H1 (cell line): Measurements from ENCODE around the gene SMCHD1. TPM values are rescaled to one million over a fixed set of nuclear protein-coding genes. Genes with fewer than 3 reads are reported as not detected.

Source experiments
- CTCF ChIA-PET: fragments of 300-600 bp; sonication (Branson Sonifier 250); formaldehyde crosslinking; loops from one replicate; lab custom pipeline; 2021; ENCODE audit not compliant: partially characterized antibody; lab: Charles Lee
- POLR2A ChIA-PET: fragments of 300-600 bp; sonication (Branson Sonifier 250); formaldehyde crosslinking; loops from one replicate; lab custom pipeline; 2021; ENCODE audit warnings: inconsistent platforms; ENCODE audit not compliant: partially characterized antibody; lab: Charles Lee
- DNase-seq, 2 experiments: peaks; one replicate each; pipeline versions ENCODE4 v3.0.0 to v3.0.0-alpha.2; 2010 to 2022; ENCODE audit warnings: low spot score in 2 of 2, low read depth in 1 of 2, mixed read lengths in 1 of 2
- FAIRE-seq: peaks from 2 replicates; lab custom pipeline; 2011; peaks lifted over from hg19 to GRCh38; lab: Jason Lieb, UNC
- H2AFZ ChIP-seq: 2 replicates; pipeline ENCODE4 v1.8.1; 2012; ENCODE audit warnings: low read length, inconsistent platforms
- H2AK5ac ChIP-seq: 2 replicates; pipeline ENCODE4 v1.6.1; 2013; ENCODE audit warnings: low read depth, low read length
- H2BK120ac ChIP-seq: replicated peaks from 2 replicates; pipeline ENCODE3; 2013; ENCODE audit warnings: low read depth, low read length, inconsistent platforms
- H2BK12ac ChIP-seq: 2 replicates; pipeline ENCODE4 v1.6.1; 2013; ENCODE audit warnings: low read depth, low read length
- H2BK15ac ChIP-seq: 2 replicates; pipeline ENCODE4 v1.6.1; 2013; ENCODE audit warnings: low read length
- H2BK20ac ChIP-seq: 2 replicates; pipeline ENCODE4 v1.6.1; 2013; ENCODE audit warnings: low read length
- H2BK5ac ChIP-seq: 2 replicates; pipeline ENCODE4 v1.6.1; 2013; ENCODE audit warnings: low read depth, low read length
- H3K14ac ChIP-seq: 2 replicates; pipeline ENCODE4 v1.6.1; 2013; ENCODE audit warnings: inconsistent platforms; ENCODE audit not compliant: insufficient read length
- H3K18ac ChIP-seq: 2 replicates; pipeline ENCODE4 v1.6.1; 2013; ENCODE audit warnings: low read length; ENCODE audit errors: extremely low read depth
- H3K23ac ChIP-seq: 2 replicates; pipeline ENCODE4 v1.6.1; 2013; ENCODE audit warnings: inconsistent platforms; ENCODE audit not compliant: insufficient read length
- H3K23me2 ChIP-seq: 2 replicates; pipeline ENCODE4 v1.6.1; 2013; ENCODE audit warnings: low read depth, low read length
- H3K27ac ChIP-seq: 2 replicates; pipeline ENCODE4 v1.6.1; 2011; ENCODE audit warnings: low read depth, low read length, inconsistent platforms
- H3K27me3 ChIP-seq, 4 experiments: replicated peaks in 1 of 4; 1 replicate in 1 of 4; 2 replicates in 3 of 4; pipeline versions ENCODE4 v1.6.1 to v1.8.1; 2011 to 2013; ENCODE audit warnings: low read length in 3 of 4, mild to moderate bottlenecking in 3 of 4, inconsistent platforms in 2 of 4, mixed read lengths in 2 of 4, moderate library complexity in 1 of 4; ENCODE audit not compliant: control insufficient read depth in 3 of 4, insufficient read depth in 3 of 4; ENCODE audit errors: extremely low read depth in 1 of 4
- H3K36me3 ChIP-seq, 4 experiments: 2 replicates each; pipeline versions ENCODE4 v1.6.1 to v1.8.1; 2011 to 2013; ENCODE audit warnings: mild to moderate bottlenecking in 4 of 4, low read length in 3 of 4, moderate library complexity in 2 of 4, control low read depth in 1 of 4, inconsistent platforms in 1 of 4; ENCODE audit not compliant: insufficient read depth in 4 of 4, control insufficient read depth in 2 of 4
- H3K4ac ChIP-seq: replicated peaks from 2 replicates; pipeline ENCODE3; 2013; ENCODE audit warnings: low read length, low read depth, mixed read lengths, inconsistent platforms; ENCODE audit not compliant: insufficient read length
- H3K4me1 ChIP-seq, 4 experiments: replicated peaks in 1 of 4; 1 replicate in 1 of 4; 2 replicates in 3 of 4; pipeline versions ENCODE4 v1.6.1 to v1.8.1; 2011 to 2013; ENCODE audit warnings: low read length in 3 of 4, inconsistent platforms in 2 of 4, mixed read lengths in 1 of 4; ENCODE audit not compliant: insufficient read depth in 4 of 4, control insufficient read depth in 3 of 4
- H3K4me2 ChIP-seq, 2 experiments: 2 replicates each; pipeline versions ENCODE4 v1.6.1 to v1.8.1; 2011 to 2013; ENCODE audit warnings: low read depth in 2 of 2, low read length in 2 of 2, control low read depth in 1 of 2, inconsistent platforms in 1 of 2, mild to moderate bottlenecking in 1 of 2; ENCODE audit not compliant: insufficient read depth in 1 of 2
- H3K4me3 ChIP-seq, 4 experiments: fragments of 200-600, 300-600 bp in 1 of 4; sonication (generic), shearing (Covaris generic), sonication (Bioruptor Twin) in 1 of 4; 2 replicates each; pipeline versions ENCODE4 v1.5.1 to v1.8.1; 2011 to 2016; ENCODE audit warnings: low read length in 4 of 4, low read depth in 3 of 4, control low read depth in 2 of 4, inconsistent platforms in 2 of 4, mild to moderate bottlenecking in 2 of 4, mixed read lengths in 1 of 4, moderate library complexity in 1 of 4; ENCODE audit not compliant: insufficient read depth in 2 of 4; ENCODE audit errors: extremely low read depth in 1 of 4
- H3K56ac ChIP-seq: replicated peaks from 2 replicates; pipeline ENCODE3; 2013; ENCODE audit warnings: low read depth, mild to moderate bottlenecking, mixed read lengths, low read length, inconsistent platforms; ENCODE audit not compliant: insufficient read length
- H3K79me1 ChIP-seq: 2 replicates; pipeline ENCODE4 v1.6.1; 2013; ENCODE audit warnings: low read depth, low read length, control low read depth
- H3K79me2 ChIP-seq, 2 experiments: 2 replicates each; pipeline versions ENCODE4 v1.6.1 to v1.8.1; 2012 to 2013; ENCODE audit warnings: low read length in 2 of 2, mild to moderate bottlenecking in 2 of 2, inconsistent platforms in 1 of 2; ENCODE audit not compliant: insufficient read depth in 2 of 2, control insufficient read depth in 1 of 2
- H3K9ac ChIP-seq, 4 experiments: replicated peaks in 1 of 4; 1 replicate in 1 of 4; 2 replicates in 3 of 4; pipeline versions ENCODE4 v1.6.1 to v1.8.1; 2011 to 2013; ENCODE audit warnings: low read depth in 3 of 4, low read length in 3 of 4, control low read depth in 2 of 4, mild to moderate bottlenecking in 2 of 4, moderate library complexity in 2 of 4, inconsistent platforms in 1 of 4; ENCODE audit errors: extremely low read depth in 1 of 4
- H3K9me3 ChIP-seq, 2 experiments: 2 replicates each; pipeline versions ENCODE4 v1.6.1 to v1.8.1; 2012 to 2013; ENCODE audit warnings: mild to moderate bottlenecking in 2 of 2, moderate library complexity in 2 of 2, control low read depth in 1 of 2, inconsistent platforms in 1 of 2, low read depth in 1 of 2, low read length in 1 of 2, mixed read lengths in 1 of 2; ENCODE audit not compliant: insufficient read depth in 2 of 2
- H4K20me1 ChIP-seq, 2 experiments: replicated peaks in 1 of 2; 2 replicates each; pipeline versions ENCODE3 to v1.8.1; 2011 to 2013; ENCODE audit warnings: inconsistent platforms in 2 of 2, low read length in 2 of 2, mild to moderate bottlenecking in 1 of 2; ENCODE audit not compliant: insufficient read depth in 2 of 2, control insufficient read depth in 1 of 2
- H4K5ac ChIP-seq: 2 replicates; pipeline ENCODE4 v1.6.1; 2013; ENCODE audit warnings: low read length, low read depth, mixed read lengths, inconsistent platforms; ENCODE audit not compliant: insufficient read length
- H4K8ac ChIP-seq: 2 replicates; pipeline ENCODE4 v1.8.0; 2013; ENCODE audit warnings: mild to moderate bottlenecking, moderate library complexity, low read length, inconsistent platforms; ENCODE audit not compliant: insufficient read depth; ENCODE audit errors: extremely low read depth
- H4K91ac ChIP-seq: replicated peaks from 2 replicates; pipeline ENCODE3; 2013; ENCODE audit warnings: low read length, mixed read lengths, inconsistent platforms; ENCODE audit not compliant: insufficient read length
- ATF2 ChIP-seq: IDR thresholded peaks from 2 replicates; pipeline ENCODE4 v1.6.1; 2012; ENCODE audit warnings: low read length, inconsistent platforms
- BRCA1 ChIP-seq: IDR thresholded peaks from 2 replicates; pipeline ENCODE4 v1.6.1; 2012; ENCODE audit warnings: low read depth, low read length, improper control_type of control experiment
- CTBP2 ChIP-seq: IDR thresholded peaks from 2 replicates; pipeline ENCODE4 v1.7.0; 2011; ENCODE audit warnings: borderline replicate concordance, mild to moderate bottlenecking, moderate library complexity, mixed read lengths, low read length; ENCODE audit not compliant: insufficient read depth, insufficient read length
- E2F6 ChIP-seq: IDR thresholded peaks from 2 replicates; pipeline ENCODE4 v1.6.1; 2012; ENCODE audit warnings: inconsistent platforms
- HDAC6 ChIP-seq: IDR thresholded peaks from one replicate; pipeline ENCODE4 v1.7.1; 2012; ENCODE audit warnings: low read depth, mild to moderate bottlenecking, inconsistent platforms, low read length, moderate library complexity
- JUN ChIP-seq: IDR thresholded peaks from 2 replicates; pipeline ENCODE4 v1.6.1; 2011; ENCODE audit warnings: low read depth, mild to moderate bottlenecking, improper control_type of control experiment, low read length
- JUND ChIP-seq: IDR thresholded peaks from 2 replicates; pipeline ENCODE4 v1.6.1; 2011; ENCODE audit warnings: mild to moderate bottlenecking, improper control_type of control experiment, low read length
- KDM4A ChIP-seq: IDR thresholded peaks from one replicate; pipeline ENCODE4 v1.7.1; 2012; ENCODE audit warnings: low read depth, mild to moderate bottlenecking, moderate library complexity, low read length, inconsistent platforms; ENCODE audit not compliant: severe bottlenecking
- RFX5 ChIP-seq: IDR thresholded peaks from 2 replicates; pipeline ENCODE4 v1.6.1; 2011; ENCODE audit warnings: low read depth, low read length, improper control_type of control experiment, borderline replicate concordance
- SP1 ChIP-seq: IDR thresholded peaks from 2 replicates; pipeline ENCODE4 v1.6.1; 2011; ENCODE audit warnings: low read depth, low read length
- TBP ChIP-seq: IDR thresholded peaks from 2 replicates; pipeline ENCODE4 v1.6.1; 2011; ENCODE audit warnings: low read depth, low read length, improper control_type of control experiment
- TEAD4 ChIP-seq: IDR thresholded peaks from 2 replicates; pipeline ENCODE4 v1.6.1; 2012; ENCODE audit warnings: low read depth, low read length, inconsistent platforms, mixed read lengths
- WGBS, 2 experiments: shearing (Covaris generic) in 1 of 2; methylation state at CpG; one replicate each; pipeline versions ENCODE4 v1.1.6 to v1.1.7; 2013 to 2015; ENCODE audit warnings: low lambda C conversion rate in 2 of 2, mixed read lengths in 2 of 2, inconsistent platforms in 1 of 2, low coverage in 1 of 2, missing lambda C conversion rate in 1 of 2; ENCODE audit not compliant: insufficient replicate concordance in 2 of 2, insufficient coverage in 1 of 2, insufficient read length in 1 of 2; ENCODE audit errors: extremely low coverage in 1 of 2, missing lambda C conversion rate in 1 of 2; 5-methylcytosine and 5-hydroxymethylcytosine counted together
- polyA plus RNA-seq, 7 experiments: library from polyadenylated mRNA; depleted of rRNA in 3 of 7; stranded (reverse) in 5 of 7; unstranded in 2 of 7; fragments of >200 nt in 5 of 7; fragments of 200-250 nt in 2 of 7; gene quantifications; 1 replicate in 5 of 7; 2 replicates in 1 of 7; 4 replicates in 1 of 7; pipeline versions ENCODE4 v1.2.1 to v1.2.3, GENCODE V29; 2011 to 2013; ENCODE audit warnings: missing spikeins in 2 of 7, mixed read lengths in 2 of 7
- total RNA-seq: library from RNA; stranded (reverse); fragmentation: NEBNext Ultra II Directional; extraction: Animal tissue kit (Norgen Biotek cat#: 25700); gene quantifications from 2 replicates; pipeline ENCODE4 v1.2.1, GENCODE V29; 2021

SMCHD1 gene
- total and polyA plus RNA-seq, 2 of the 8 experiments (the other 6 are each of a cell fraction or from before 2014, with no cell fraction given): 9.3 to 32.0 TPM

- WGBS, 2 experiments: 86% methylated on average over 3 of the region's 3 CpGs; no CpG with 5 or more reads in 1 of the 2 experiments
- no peak overlapping the region for H3K23ac ChIP-seq
- no peak overlapping the region for H2BK5ac ChIP-seq
- no peak overlapping the region for H3K56ac ChIP-seq
- H3K14ac ChIP-seq: no peak overlapping the region
- DNase-seq: no peak
- H3K27me3 ChIP-seq: no peaks in the 10 kb centered on the region
- no peak overlapping the region for H4K8ac ChIP-seq
- H3K79me1 ChIP-seq: no peaks in the 10 kb centered on the region
- H3K9me3 ChIP-seq: no peaks in the 10 kb centered on the region
- H3K79me2 ChIP-seq: no peaks in the 10 kb centered on the region
- ChIA-PET POLR2A (interaction anchor here (1.1 kb wide), 1 partner anchor 34 kb away, joined by 3 read pairs; no protein-coding TSS in a partner anchor), CTCF (interaction anchor here (1.2 kb wide), 1 partner anchor 11 kb away, joined by 3 read pairs; no protein-coding TSS in a partner anchor)
- H2AFZ ChIP-seq: peak overlapping the region; percentile 79; the same call in 1 of the 2 replicates
- no peak overlapping the region for H4K91ac ChIP-seq
- no peak for FAIRE-seq
- no peak overlapping the region for H2BK12ac ChIP-seq
- H4K20me1 ChIP-seq: no peaks in the 10 kb centered on the region
- H2BK15ac ChIP-seq: no peak overlapping the region
- H2BK120ac ChIP-seq: no peak overlapping the region
- no peak overlapping the region for H3K9ac ChIP-seq
- H3K18ac ChIP-seq: no peak overlapping the region
- no peak overlapping the region for H3K4me2 ChIP-seq
- no peak overlapping the region for H3K27ac ChIP-seq
- H3K36me3 ChIP-seq: no peaks in the 10 kb centered on the region
- no peaks in the 10 kb centered on the region for H3K4me1 ChIP-seq
- no peak overlapping the region for H2AK5ac ChIP-seq
- H3K4me3 ChIP-seq: no peak overlapping the region
- H3K23me2 ChIP-seq: no peaks in the 10 kb centered on the region
- H3K4ac ChIP-seq: no peak overlapping the region
- no peak overlapping the region for H2BK20ac ChIP-seq
- no peak overlapping the region for H4K5ac ChIP-seq
- no peak for TF ChIP-seq KDM4A
- TF ChIP-seq TEAD4: no peak
- no peak for TF ChIP-seq ATF2
- TF ChIP-seq E2F6: no peak
- no peak for TF ChIP-seq JUND
- TF ChIP-seq JUN: no peak
- TF ChIP-seq RFX5: no peak
- no peak for TF ChIP-seq CTBP2
- TF ChIP-seq HDAC6: no peak
- no peak for TF ChIP-seq BRCA1
- TF ChIP-seq SP1: no peak
- no peak for TF ChIP-seq TBP
Measured at GRCh38 chr18:2825613-2826175, 170.2 kb downstream of the SMCHD1 start.
